Activated CD4-positive, CD25-positive, alpha-beta regulatory T cell (primary cell): ENCODE data around the gene ROR2.
"Not testable (repeated sequence)": the region's sequence is repeated elsewhere in the genome, so short reads cannot be mapped to it uniquely, and the experiment has no call there.

ENCODE experiments used
- DNase-seq, 4 experiments: peaks; one replicate each; lab custom pipeline; 2025; lab: John Stamatoyannopoulos, UW

The ROR2 gene

DNA sequence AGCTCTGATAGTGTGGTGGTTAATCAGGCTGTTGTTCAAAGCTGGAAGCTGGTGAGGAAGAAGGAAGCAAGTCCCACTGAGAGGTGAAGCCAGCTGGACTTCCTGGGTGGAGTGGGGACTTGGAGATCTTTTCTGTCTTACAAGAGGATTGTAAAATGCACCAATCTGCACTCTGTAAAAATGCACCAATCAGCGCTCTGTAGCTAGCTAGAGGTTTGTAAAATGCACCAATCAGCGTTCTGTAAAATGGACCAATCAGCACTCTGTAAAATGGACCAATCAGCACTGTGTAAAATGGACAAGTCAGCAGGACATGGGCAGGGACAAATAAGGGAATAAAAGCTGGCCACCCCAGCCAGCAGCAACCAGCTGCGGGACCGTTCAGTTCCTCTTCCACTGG lies 432.7 kb downstream of the ROR2 start:
- DNase-seq: not testable (repeated sequence)

DNA sequence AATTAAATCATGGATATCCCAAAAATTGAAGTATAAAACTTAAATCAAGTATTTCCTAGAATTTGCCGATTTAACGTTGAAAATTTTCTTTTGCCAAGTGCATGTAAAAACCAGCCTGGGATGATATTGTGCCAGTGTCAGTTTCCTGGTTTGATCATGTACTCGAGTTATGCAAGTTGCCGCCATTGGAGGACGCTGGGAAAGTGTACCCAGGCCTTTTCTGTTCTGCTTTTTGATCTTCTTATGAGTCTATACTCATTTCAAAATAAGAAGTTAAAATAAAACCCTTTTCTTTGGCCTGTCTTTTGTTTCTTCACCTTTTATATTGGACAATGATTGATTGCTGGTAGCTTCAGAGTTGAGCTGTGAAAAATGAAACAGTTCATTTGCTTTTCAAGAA lies 433.3 kb downstream of the ROR2 start:
- no peak for DNase-seq

DNA sequence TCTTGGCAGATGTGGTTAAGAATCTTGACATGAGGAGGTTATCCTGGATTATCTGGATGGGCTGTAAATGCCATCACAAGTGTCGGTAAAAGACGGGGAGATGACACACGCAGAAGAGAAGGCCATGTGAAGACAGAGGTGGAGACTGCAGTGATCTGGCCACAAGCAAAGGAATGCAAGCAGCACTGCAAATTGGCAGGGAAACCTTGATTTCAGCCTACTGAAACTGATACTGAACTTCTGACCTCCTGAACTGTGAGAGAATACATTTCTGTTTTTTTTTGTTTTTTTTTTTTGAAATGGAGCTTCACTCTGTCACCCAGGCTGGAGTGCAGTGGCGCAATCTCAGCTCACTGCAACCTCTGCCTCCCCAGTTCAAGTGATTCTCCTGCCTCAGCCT lies 433.9 kb downstream of the ROR2 start:
- DNase-seq: no peak

DNA sequence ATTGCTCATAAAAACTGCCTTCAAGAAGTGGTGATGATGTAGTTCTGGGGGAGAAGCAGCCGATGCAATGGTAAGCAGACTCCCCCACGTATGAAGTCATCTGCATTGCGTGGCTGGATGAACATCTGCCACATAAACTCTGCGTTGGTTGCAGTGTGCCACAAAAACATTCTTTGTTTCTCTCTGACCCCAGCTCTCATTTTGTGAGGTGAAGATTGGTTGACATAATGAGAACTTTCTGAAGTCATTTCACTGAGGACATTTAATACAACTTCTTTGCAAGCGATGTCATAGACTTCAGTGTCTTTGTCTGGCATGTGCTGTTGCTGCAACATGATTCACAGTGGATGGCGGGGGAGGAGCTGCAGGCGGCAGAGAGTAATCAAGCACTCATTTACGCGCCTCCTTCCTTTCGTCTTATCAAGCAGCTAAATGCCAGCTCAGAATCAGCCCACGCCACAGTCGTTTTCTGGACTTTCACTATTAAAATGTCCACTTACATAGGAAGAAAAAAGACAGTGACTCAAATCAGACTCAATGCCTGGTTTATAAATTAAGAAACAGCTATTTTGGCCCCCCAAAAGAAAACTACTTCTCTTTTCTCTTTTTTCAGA lies 434.8 kb downstream of the ROR2 start:
- DNase-seq: no peak
